H9 (cell line): ENCODE measurements around the gene AHDC1. TPM values are rescaled to one million over a fixed set of nuclear protein-coding genes. Genes with fewer than 3 reads are reported as not detected.

Source experiments
- DNase-seq: peaks from one replicate; pipeline ENCODE4 v3.0.0-alpha.2; 2017
- H2AFZ ChIP-seq: one replicate; pipeline ENCODE4 v1.6.1; 2013; ENCODE audit warnings: mild to moderate bottlenecking, low read length, control low read depth, moderate library complexity
- H2AK5ac ChIP-seq: 2 replicates; pipeline ENCODE4 v1.6.1; 2013; ENCODE audit warnings: low read length, control low read depth, mixed read lengths; ENCODE audit not compliant: insufficient read length
- H2BK120ac ChIP-seq: one replicate; pipeline ENCODE4 v1.6.1; 2013; ENCODE audit warnings: low read depth, mild to moderate bottlenecking, low read length, control low read depth, inconsistent platforms; ENCODE audit not compliant: poor library complexity, severe bottlenecking
- H2BK12ac ChIP-seq: 2 replicates; pipeline ENCODE4 v1.6.1; 2013; ENCODE audit warnings: low read length, control low read depth, mixed read lengths, low read depth; ENCODE audit not compliant: insufficient read length
- H2BK15ac ChIP-seq: 2 replicates; pipeline ENCODE4 v1.6.1; 2013; ENCODE audit warnings: low read depth, low read length, control low read depth
- H2BK20ac ChIP-seq: one replicate; pipeline ENCODE4 v1.6.1; 2013; ENCODE audit warnings: low read depth, mild to moderate bottlenecking, low read length, control low read depth, inconsistent platforms; ENCODE audit not compliant: poor library complexity, severe bottlenecking
- H2BK5ac ChIP-seq: 2 replicates; pipeline ENCODE4 v1.6.1; 2013; ENCODE audit warnings: low read length, control low read depth, mixed read lengths; ENCODE audit not compliant: insufficient read length
- H3K14ac ChIP-seq: 2 replicates; pipeline ENCODE4 v1.6.1; 2013; ENCODE audit warnings: low read length, control low read depth; ENCODE audit not compliant: insufficient read depth
- H3K18ac ChIP-seq: 2 replicates; pipeline ENCODE4 v1.6.1; 2013; ENCODE audit warnings: low read depth, mild to moderate bottlenecking, mixed read lengths, low read length, control low read depth; ENCODE audit not compliant: insufficient read length
- H3K23ac ChIP-seq: 2 replicates; pipeline ENCODE4 v1.6.1; 2013; ENCODE audit warnings: low read length, control low read depth, mixed read lengths, low read depth; ENCODE audit not compliant: insufficient read length
- H3K23me2 ChIP-seq: 2 replicates; pipeline ENCODE4 v1.6.1; 2013; ENCODE audit warnings: low read depth, mild to moderate bottlenecking, mixed read lengths, low read length, control low read depth; ENCODE audit not compliant: insufficient read length, poor library complexity, severe bottlenecking
- H3K27ac ChIP-seq: 2 replicates; pipeline ENCODE4 v1.5.1; 2013; ENCODE audit warnings: low read length, control low read depth, mixed read lengths, low read depth; ENCODE audit not compliant: insufficient read length
- H3K27me3 ChIP-seq: 2 replicates; pipeline ENCODE4 v1.6.1; 2013; ENCODE audit warnings: low read length, control low read depth, inconsistent platforms; ENCODE audit not compliant: insufficient read depth
- H3K4ac ChIP-seq: 2 replicates; pipeline ENCODE4 v1.6.1; 2013; ENCODE audit warnings: low read depth, mild to moderate bottlenecking, control low read depth, inconsistent platforms, low read length, moderate library complexity
- H3K4me1 ChIP-seq: 2 replicates; pipeline ENCODE4 v1.6.1; 2013; ENCODE audit warnings: low read length, control low read depth, inconsistent platforms; ENCODE audit not compliant: insufficient read depth
- H3K4me2 ChIP-seq: 2 replicates; pipeline ENCODE4 v1.6.1; 2013; ENCODE audit warnings: low read length, control low read depth, mixed read lengths; ENCODE audit not compliant: insufficient read length, insufficient read depth
- H3K56ac ChIP-seq: 2 replicates; pipeline ENCODE4 v1.6.1; 2013; ENCODE audit warnings: low read depth, mild to moderate bottlenecking, mixed read lengths, low read length, control low read depth; ENCODE audit not compliant: insufficient read length
- H3K79me1 ChIP-seq: 2 replicates; pipeline ENCODE4 v1.6.1; 2013; ENCODE audit warnings: low read depth, mild to moderate bottlenecking, moderate library complexity, low read length, control low read depth, inconsistent platforms; ENCODE audit not compliant: insufficient read depth, poor library complexity, severe bottlenecking
- H3K79me2 ChIP-seq: 2 replicates; pipeline ENCODE4 v1.6.1; 2013; ENCODE audit warnings: low read length, control low read depth, inconsistent platforms; ENCODE audit not compliant: insufficient read depth
- H3K9ac ChIP-seq: 2 replicates; pipeline ENCODE4 v1.6.1; 2013; ENCODE audit warnings: low read length, control low read depth, mixed read lengths; ENCODE audit not compliant: insufficient read length; ENCODE audit errors: extremely low read depth
- H3K9me3 ChIP-seq: one replicate; pipeline ENCODE4 v1.6.1; 2013; ENCODE audit warnings: low read depth, low read length, inconsistent platforms; ENCODE audit not compliant: control insufficient read depth
- H3T11ph ChIP-seq: one replicate; pipeline ENCODE4 v1.6.1; 2013; ENCODE audit warnings: mild to moderate bottlenecking, low read length, control low read depth, inconsistent platforms
- H4K20me1 ChIP-seq: one replicate; pipeline ENCODE4 v1.6.1; 2013; ENCODE audit not compliant: control insufficient read depth, insufficient read length, insufficient read depth
- H4K5ac ChIP-seq: 2 replicates; pipeline ENCODE4 v1.6.1; 2013; ENCODE audit warnings: low read depth, mild to moderate bottlenecking, mixed read lengths, low read length, control low read depth; ENCODE audit not compliant: insufficient read length
- H4K8ac ChIP-seq: replicated peaks from 2 replicates; pipeline ENCODE4 v1.6.1; 2013; ENCODE audit warnings: low read length, control low read depth, mixed read lengths, low read depth; ENCODE audit not compliant: insufficient read length
- H4K91ac ChIP-seq: 2 replicates; pipeline ENCODE4 v1.6.1; 2013; ENCODE audit warnings: low read depth, mild to moderate bottlenecking, moderate library complexity, mixed read lengths, low read length, control low read depth; ENCODE audit not compliant: insufficient read length
- H3K27ac Mint-ChIP-seq, 3 experiments: 2 replicates in 2 of 3; 3 replicates in 1 of 3; pipeline ENCODE4 v1.8.0; 2020 to 2021; ENCODE audit warnings: mixed read lengths in 3 of 3, mild to moderate bottlenecking in 1 of 3, moderate library complexity in 1 of 3
- H3K27me3 Mint-ChIP-seq: 2 replicates; pipeline ENCODE4 v1.8.0; 2021; ENCODE audit warnings: low read depth, mild to moderate bottlenecking, moderate library complexity, mixed read lengths
- H3K36me3 Mint-ChIP-seq, 3 experiments: 2 replicates in 2 of 3; 3 replicates in 1 of 3; pipeline ENCODE4 v1.8.0; 2020 to 2021; ENCODE audit warnings: low read depth in 3 of 3, mixed read lengths in 3 of 3; ENCODE audit not compliant: insufficient read depth in 1 of 3
- H3K4me1 Mint-ChIP-seq, 2 experiments: 2 replicates each; pipeline ENCODE4 v1.8.0; 2020; ENCODE audit warnings: mixed read lengths in 2 of 2
- H3K4me3 Mint-ChIP-seq, 2 experiments: 2 replicates in 1 of 2; 3 replicates in 1 of 2; pipeline ENCODE4 v1.8.0; 2020 to 2021; ENCODE audit warnings: mild to moderate bottlenecking in 2 of 2, mixed read lengths in 2 of 2, moderate library complexity in 1 of 2
- H3K9me3 Mint-ChIP-seq, 2 experiments: 2 replicates in 1 of 2; 3 replicates in 1 of 2; pipeline ENCODE4 v1.8.0; 2020; ENCODE audit warnings: mild to moderate bottlenecking in 2 of 2, mixed read lengths in 2 of 2, moderate library complexity in 1 of 2
- WGBS: extraction: QIAGEN DNeasy Blood & Tissue Kit; methylation state at CpG from one replicate; pipeline ENCODE4 v1.1.7; 2013; ENCODE audit warnings: missing lambda C conversion rate, low lambda C conversion rate, mixed read lengths; ENCODE audit not compliant: insufficient read length; ENCODE audit errors: extremely low coverage; 5-methylcytosine and 5-hydroxymethylcytosine counted together
- total RNA-seq: library from RNA; stranded (reverse); gene quantifications from 2 replicates; pipeline ENCODE4 v1.2.1, GENCODE V29; 2021
- TF ChIP-seq, protein P1 (sequence below): fragments of 200-600 bp; sonication (generic); conservative IDR thresholded peaks from 3 replicates; pipeline ENCODE4 v1.8.0; 2021; ENCODE audit warnings: antibody characterized with exemption, mild to moderate bottlenecking

The AHDC1 gene
- total RNA-seq, 1 experiment from 2014 or later: 29.4 TPM

DNA sequence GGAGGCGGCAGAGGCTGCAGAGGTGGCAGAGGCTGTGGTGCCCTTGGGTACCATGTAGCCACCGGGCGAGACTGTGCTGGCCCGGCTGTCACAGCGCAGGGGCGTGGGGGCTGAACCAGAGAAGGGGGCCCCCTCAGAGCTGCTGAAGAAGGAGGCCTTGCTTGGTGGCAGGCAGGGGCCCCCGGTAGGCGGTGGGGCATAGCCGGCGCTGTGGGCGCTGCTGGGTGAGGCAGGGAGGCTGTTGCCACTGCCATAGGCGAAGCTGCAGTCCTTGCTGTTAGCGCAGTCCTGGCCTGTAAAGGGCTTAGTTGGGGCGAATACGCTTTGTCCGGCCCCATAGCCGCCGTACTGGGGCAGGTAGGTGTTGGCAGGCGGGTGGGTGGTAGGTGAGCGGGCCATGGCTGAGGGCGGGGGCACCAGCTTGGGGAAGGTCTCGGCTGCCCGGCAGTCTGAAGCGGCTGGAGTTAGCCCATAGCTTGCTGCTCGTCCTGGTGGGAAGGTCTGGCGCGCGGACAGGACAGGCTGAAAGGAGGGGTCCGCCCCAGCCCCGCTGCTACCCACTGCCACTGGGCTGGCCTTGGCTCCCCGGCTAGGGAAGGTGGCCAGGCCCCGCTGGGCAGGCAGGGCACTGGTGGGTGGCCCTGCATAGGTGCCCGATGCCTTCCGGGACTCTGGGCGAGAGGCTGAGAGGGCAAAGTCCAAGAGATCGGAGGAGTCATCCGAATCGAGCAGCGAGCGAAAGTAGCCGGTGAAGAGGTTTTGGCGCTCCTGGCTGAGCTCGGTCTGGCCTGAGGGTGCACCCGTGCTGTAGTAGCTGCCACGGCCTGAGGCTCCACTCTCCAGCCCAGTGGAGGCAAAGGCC is 54.9 kb downstream of the AHDC1 start:
- H3K18ac ChIP-seq: no peak overlapping the region
- H2BK12ac ChIP-seq: no peak overlapping the region
- H3K36me3 Mint-ChIP-seq: peaks cover 9 to 37% (median 33%) of the 10 kb centered on the region in 3 experiments; a peak in 5 of 7 replicates
- no peak overlapping the region for H3K4me3 Mint-ChIP-seq
- no peak overlapping the region for H2BK120ac ChIP-seq
- H3K27me3 ChIP-seq: no peaks in the 10 kb centered on the region
- no CpG with 5 or more reads among the region's 45 CpGs for WGBS
- no peaks in the 10 kb centered on the region for H3K79me1 ChIP-seq
- H3K4me1 Mint-ChIP-seq: peaks cover 0 to 5% of the 10 kb centered on the region in 2 experiments; a peak in 1 of 4 replicates
- no peaks in the 10 kb centered on the region for H3K27me3 Mint-ChIP-seq
- no peak overlapping the region for H3K9ac ChIP-seq
- H4K5ac ChIP-seq: no peak overlapping the region
- H3K14ac ChIP-seq: no peak overlapping the region
- DNase-seq: no peak
- H2BK20ac ChIP-seq: no peak overlapping the region
- H2BK15ac ChIP-seq: no peak overlapping the region
- no peaks in the 10 kb centered on the region for H3K9me3 ChIP-seq
- no peak overlapping the region for H2AFZ ChIP-seq
- H2BK5ac ChIP-seq: no peak overlapping the region
- H3K9me3 Mint-ChIP-seq: no peaks in the 10 kb centered on the region
- H3K4me2 ChIP-seq: no peak overlapping the region
- no peak overlapping the region for H3K56ac ChIP-seq
- no peaks in the 10 kb centered on the region for H3K4me1 ChIP-seq
- H3K4ac ChIP-seq: no peak overlapping the region
- H4K20me1 ChIP-seq: no peaks in the 10 kb centered on the region
- no peak overlapping the region for H3K27ac ChIP-seq
- H3K79me2 ChIP-seq: no peaks in the 10 kb centered on the region
- TF ChIP-seq, protein P1, sequence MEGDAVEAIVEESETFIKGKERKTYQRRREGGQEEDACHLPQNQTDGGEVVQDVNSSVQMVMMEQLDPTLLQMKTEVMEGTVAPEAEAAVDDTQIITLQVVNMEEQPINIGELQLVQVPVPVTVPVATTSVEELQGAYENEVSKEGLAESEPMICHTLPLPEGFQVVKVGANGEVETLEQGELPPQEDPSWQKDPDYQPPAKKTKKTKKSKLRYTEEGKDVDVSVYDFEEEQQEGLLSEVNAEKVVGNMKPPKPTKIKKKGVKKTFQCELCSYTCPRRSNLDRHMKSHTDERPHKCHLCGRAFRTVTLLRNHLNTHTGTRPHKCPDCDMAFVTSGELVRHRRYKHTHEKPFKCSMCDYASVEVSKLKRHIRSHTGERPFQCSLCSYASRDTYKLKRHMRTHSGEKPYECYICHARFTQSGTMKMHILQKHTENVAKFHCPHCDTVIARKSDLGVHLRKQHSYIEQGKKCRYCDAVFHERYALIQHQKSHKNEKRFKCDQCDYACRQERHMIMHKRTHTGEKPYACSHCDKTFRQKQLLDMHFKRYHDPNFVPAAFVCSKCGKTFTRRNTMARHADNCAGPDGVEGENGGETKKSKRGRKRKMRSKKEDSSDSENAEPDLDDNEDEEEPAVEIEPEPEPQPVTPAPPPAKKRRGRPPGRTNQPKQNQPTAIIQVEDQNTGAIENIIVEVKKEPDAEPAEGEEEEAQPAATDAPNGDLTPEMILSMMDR: no peak
- H4K91ac ChIP-seq: no peak overlapping the region
- no peak overlapping the region for H2AK5ac ChIP-seq
- no peak overlapping the region for H3K23ac ChIP-seq
- no peak overlapping the region for H3T11ph ChIP-seq
- H3K27ac Mint-ChIP-seq: peak overlapping the region in 1 of 3 experiments; percentile 53; a peak in 1 of 7 replicates
- peaks cover 3% of the 10 kb centered on the region for H3K23me2 ChIP-seq
- H4K8ac ChIP-seq: no peak overlapping the region
